HL-60 (cell line): ENCODE results near the gene PCSK2.

Source experiments
- DNase-seq, 2 experiments: peaks; one replicate each; pipeline ENCODE4 v3.0.0-alpha.2; 2010 to 2020; ENCODE audit warnings: low read depth in 1 of 2, low spot score in 1 of 2
- H3K27ac ChIP-seq: fragments of 250-450 bp; sonication (Bioruptor Pico); replicated peaks from 2 replicates; pipeline ENCODE4 v1.5.1; 2020; ENCODE audit warnings: mild to moderate bottlenecking, moderate library complexity
- H3K27me3 ChIP-seq: fragments of 250-450 bp; sonication (Bioruptor Pico); 2 replicates; pipeline ENCODE4 v1.5.1; 2021; ENCODE audit warnings: mild to moderate bottlenecking, moderate library complexity; ENCODE audit not compliant: insufficient read depth, poor library complexity, severe bottlenecking
- H3K4me3 ChIP-seq: replicated peaks from 2 replicates; pipeline ENCODE4 v1.5.1; 2011; ENCODE audit warnings: mild to moderate bottlenecking, control low read depth, low read length; ENCODE audit not compliant: insufficient read depth
- CTCF ChIP-seq: IDR thresholded peaks from one replicate; pipeline ENCODE4 v1.5.1; 2011; ENCODE audit warnings: low read length, control low read depth, inconsistent platforms; ENCODE audit not compliant: insufficient read depth
- GABPA ChIP-seq: IDR thresholded peaks from 2 replicates; pipeline ENCODE4 v1.6.1; 2012; ENCODE audit warnings: low read depth
- POLR2AphosphoS5 ChIP-seq: IDR thresholded peaks from 2 replicates; pipeline ENCODE4 v1.6.1; 2012; ENCODE audit warnings: low read depth
- REST ChIP-seq: IDR thresholded peaks from 2 replicates; pipeline ENCODE4 v1.6.1; 2012; ENCODE audit warnings: low read depth; ENCODE audit not compliant: insufficient replicate concordance
- SPI1 ChIP-seq: IDR thresholded peaks from 2 replicates; pipeline ENCODE4 v1.6.1; 2012; ENCODE audit warnings: low read depth, mild to moderate bottlenecking, borderline replicate concordance

PCSK2 gene

GRCh38 chr20:17522528-17522927, 295.7 kb downstream of the PCSK2 start:
- DNase-seq, result no peak
- Histone ChIP-seq H3K4me3 (no peak overlapping the region), H3K27me3 (no peaks in the 10 kb centered on the region), H3K27ac (no peak overlapping the region)
- TF ChIP-seq CTCF, result no peak
- no peak for TF ChIP-seq GABPA

GRCh38 chr20:17523326-17523725, 296.5 kb downstream of the PCSK2 start:
- no peak for DNase-seq
- TF ChIP-seq GABPA (no peak), SPI1 (no peak), REST (no peak), CTCF (no peak), POLR2AphosphoS5 (no peak)
- no peak overlapping the region for H3K4me3 ChIP-seq

GRCh38 chr20:17524560-17524959, 297.7 kb downstream of the PCSK2 start:
- TF ChIP-seq POLR2AphosphoS5 (no peak), CTCF (no peak), SPI1 (no peak), REST (no peak), GABPA (no peak)
- no peak for DNase-seq
- Histone ChIP-seq H3K4me3 (no peak overlapping the region), H3K27me3 (no peaks in the 10 kb centered on the region), H3K27ac (no peak overlapping the region)

More at GRCh38 chr20:17523326-17523725, 296.5 kb downstream of the PCSK2 start:
- no peaks in the 10 kb centered on the region for H3K27me3 ChIP-seq
- no peak overlapping the region for H3K27ac ChIP-seq

- no peaks in the 10 kb centered on the region for H3K27me3 ChIP-seq
- no peak for DNase-seq
- no peak for TF ChIP-seq POLR2AphosphoS5
- no peak for TF ChIP-seq CTCF
- no peak for TF ChIP-seq GABPA
- no peak for TF ChIP-seq SPI1
- no peak for TF ChIP-seq REST
- H3K27ac ChIP-seq, result no peak overlapping the region
- no peak overlapping the region for H3K4me3 ChIP-seq
Measured at GRCh38 chr20:17525132-17525531, 298.3 kb downstream of the PCSK2 start.
